Measurements from ENCODE around the gene LGALSL. TPM values are rescaled to one million over a fixed set of nuclear protein-coding genes. Genes with fewer than 3 reads are reported as not detected.

Gene LGALSL
- total and polyA plus RNA-seq, 5 donors from 2014 or later = 0.11 to 5.4 (median 0.28) TPM; not detected in 2

DNA sequence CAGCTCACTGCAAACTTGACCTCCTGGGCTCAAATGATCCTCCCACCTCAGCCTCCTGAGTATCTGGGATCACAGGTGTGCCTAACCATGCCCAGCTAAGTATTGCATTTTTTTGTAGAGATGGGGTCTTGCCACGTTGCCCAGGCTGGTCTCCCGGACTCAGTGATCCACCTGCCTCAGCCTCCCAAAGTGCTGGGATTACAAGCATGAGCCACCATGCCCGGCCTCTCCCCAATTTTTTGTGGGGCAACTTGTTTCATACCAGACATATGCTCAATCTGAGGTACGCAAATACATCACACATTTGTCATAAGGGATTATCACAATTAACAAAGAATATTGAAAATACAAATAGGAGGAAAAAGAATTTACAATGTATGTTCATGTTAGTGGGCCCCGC, 27.7 kb downstream of the LGALSL start:
- H3K4me1 Mint-ChIP-seq = peaks cover 0 to 2% (median 0%) of the 10 kb centered on the region in 4 donors
- DNase-seq (no peak), ATAC-seq (ENCODE audit: low read depth in 2 of 2) (no peak)
- Histone ChIP-seq H3K4me3 (ENCODE audit: low read depth, low read length) (no peak overlapping the region), H3K27ac (ENCODE audit: insufficient read depth, low read length, poor library complexity, severe bottlenecking) (no peak overlapping the region), H3K36me3 (ENCODE audit: control insufficient read depth, insufficient read depth, low read length) (no peaks in the 10 kb centered on the region), H3K27me3 (ENCODE audit: control insufficient read depth, insufficient read depth, low read length) (no peaks in the 10 kb centered on the region), H3K9me3 (ENCODE audit: control insufficient read depth in 2 of 2, low read length in 2 of 2) (no peaks in the 10 kb centered on the region), H3K4me1 (ENCODE audit: control insufficient read depth, insufficient read depth, low read length, poor library complexity, severe bottlenecking) (no peaks in the 10 kb centered on the region)
- no peaks in the 10 kb centered on the region for H3K9me3 Mint-ChIP-seq
- H3K27me3 Mint-ChIP-seq = peaks cover 13% of the 10 kb centered on the region
- H3K4me3 Mint-ChIP-seq = no peak overlapping the region
- no peak overlapping the region for H3K27ac Mint-ChIP-seq
- H3K36me3 Mint-ChIP-seq = no peaks in the 10 kb centered on the region

DNA sequence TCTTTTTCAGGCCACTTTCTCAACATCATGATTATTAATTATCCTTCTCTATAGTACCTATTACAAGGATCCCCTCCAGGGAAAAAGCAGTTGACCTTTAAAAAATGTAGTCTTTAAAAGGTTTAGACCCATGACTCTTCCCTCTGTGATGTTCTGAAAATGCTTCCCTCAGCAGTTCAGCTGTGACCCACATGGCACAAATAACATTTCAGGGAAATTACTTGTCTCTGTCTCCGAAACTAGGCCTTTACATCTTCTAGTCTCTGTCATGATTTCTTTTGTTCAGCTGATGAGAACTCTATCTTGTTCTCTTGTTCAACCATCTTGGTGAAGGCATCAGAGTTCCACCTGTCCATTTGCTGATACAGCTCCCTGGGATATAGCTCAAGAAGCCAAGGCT, 28.3 kb downstream of the LGALSL start:
- H3K36me3 ChIP-seq (ENCODE audit: control insufficient read depth, insufficient read depth, low read length) = no peaks in the 10 kb centered on the region
- H3K27me3 ChIP-seq (ENCODE audit: control insufficient read depth, insufficient read depth, low read length) = no peaks in the 10 kb centered on the region
- Mint-ChIP-seq H3K9me3 (no peaks in the 10 kb centered on the region), H3K27ac (no peak overlapping the region), H3K4me1 (peaks cover 0 to 2% (median 0%) of the 10 kb centered on the region in 4 donors), H3K4me3 (no peak overlapping the region), H3K27me3 (peaks cover 19% of the 10 kb centered on the region), H3K36me3 (no peaks in the 10 kb centered on the region)
- DNase-seq = no peak
- H3K4me3 ChIP-seq (ENCODE audit: low read depth, low read length) = no peak overlapping the region
- no peak for ATAC-seq (ENCODE audit: low read depth in 2 of 2)
- no peaks in the 10 kb centered on the region for H3K4me1 ChIP-seq (ENCODE audit: control insufficient read depth, insufficient read depth, low read length, poor library complexity, severe bottlenecking)
- no peaks in the 10 kb centered on the region for H3K9me3 ChIP-seq (ENCODE audit: control insufficient read depth in 2 of 2, low read length in 2 of 2)
- H3K27ac ChIP-seq (ENCODE audit: insufficient read depth, low read length, poor library complexity, severe bottlenecking) = no peak overlapping the region

DNA sequence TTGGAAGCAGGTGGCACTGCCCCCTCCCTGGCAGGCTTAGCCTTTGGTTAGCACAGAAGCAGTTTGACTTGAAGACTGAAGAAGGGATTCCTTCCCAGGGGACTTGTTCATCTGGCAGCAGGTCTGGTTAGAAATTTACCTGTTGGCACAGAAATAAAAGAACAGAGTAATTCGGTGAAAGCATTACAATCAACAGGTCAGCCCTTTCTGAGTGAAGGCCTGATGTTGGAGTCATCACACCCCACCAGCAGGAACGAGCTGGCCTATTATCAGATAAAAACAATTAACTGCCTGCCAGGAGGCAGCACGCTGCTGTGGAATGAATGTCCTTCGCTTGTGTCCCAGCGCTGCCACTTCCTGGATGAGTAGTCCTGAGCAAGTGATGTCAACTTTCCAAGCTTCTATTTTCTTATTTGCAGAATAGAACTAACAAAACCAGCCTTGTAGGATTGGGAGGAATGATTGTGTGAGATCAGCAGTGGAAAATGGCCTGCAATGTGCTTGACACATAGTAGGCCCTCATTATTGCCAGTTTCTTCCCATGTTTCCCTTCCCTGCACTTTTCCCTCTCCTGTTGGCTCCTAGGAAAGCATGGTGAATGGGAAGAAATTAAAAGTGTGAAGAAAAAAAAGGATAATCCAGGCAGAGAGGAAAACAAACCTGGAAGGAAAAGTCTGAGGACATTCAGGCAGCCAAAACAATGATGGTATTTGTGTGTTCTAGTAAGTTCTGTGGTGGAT, 29.0 kb downstream of the LGALSL start:
- Mint-ChIP-seq H3K9me3 (no peaks in the 10 kb centered on the region), H3K27ac (no peak overlapping the region), H3K4me1 (peaks cover 0 to 2% (median under 1%) of the 10 kb centered on the region in 4 donors), H3K36me3 (no peaks in the 10 kb centered on the region), H3K27me3 (peaks cover 22% of the 10 kb centered on the region), H3K4me3 (no peak overlapping the region)
- Histone ChIP-seq H3K9me3 (ENCODE audit: control insufficient read depth in 2 of 2, low read length in 2 of 2) (no peaks in the 10 kb centered on the region), H3K36me3 (ENCODE audit: control insufficient read depth, insufficient read depth, low read length) (no peaks in the 10 kb centered on the region), H3K27me3 (ENCODE audit: control insufficient read depth, insufficient read depth, low read length) (peaks cover 2% of the 10 kb centered on the region), H3K27ac (ENCODE audit: insufficient read depth, low read length, poor library complexity, severe bottlenecking) (no peak overlapping the region), H3K4me1 (ENCODE audit: control insufficient read depth, insufficient read depth, low read length, poor library complexity, severe bottlenecking) (no peaks in the 10 kb centered on the region), H3K4me3 (ENCODE audit: low read depth, low read length) (no peak overlapping the region)
- ATAC-seq (ENCODE audit: low read depth in 2 of 2) (no peak), DNase-seq (no peak)

DNA sequence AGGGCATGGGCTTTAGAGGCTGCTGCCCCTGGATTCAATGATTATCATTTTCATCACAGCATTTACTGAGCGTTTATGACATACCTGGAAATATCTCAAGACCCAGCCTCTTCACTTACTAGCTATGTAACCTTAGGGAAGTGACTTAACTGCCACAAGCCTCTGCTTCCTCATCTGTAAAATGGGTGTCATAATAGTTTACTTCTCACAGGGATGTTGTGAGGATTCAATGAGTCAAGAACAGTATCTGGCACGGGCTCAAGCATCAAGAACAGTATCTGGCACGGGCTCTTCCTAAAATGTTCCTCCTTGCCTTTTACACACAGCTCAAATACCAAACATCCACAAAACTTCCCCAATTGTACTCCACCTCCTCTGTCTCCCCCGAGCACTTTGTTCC, 31.4 kb downstream of the LGALSL start:
- Histone ChIP-seq H3K27me3 (ENCODE audit: control insufficient read depth, insufficient read depth, low read length) (peaks cover 2% of the 10 kb centered on the region), H3K36me3 (ENCODE audit: control insufficient read depth, insufficient read depth, low read length) (no peaks in the 10 kb centered on the region), H3K9me3 (ENCODE audit: control insufficient read depth in 2 of 2, low read length in 2 of 2) (no peaks in the 10 kb centered on the region), H3K4me1 (ENCODE audit: control insufficient read depth, insufficient read depth, low read length, poor library complexity, severe bottlenecking) (peaks cover 14% of the 10 kb centered on the region), H3K4me3 (ENCODE audit: low read depth, low read length) (no peak overlapping the region), H3K27ac (ENCODE audit: insufficient read depth, low read length, poor library complexity, severe bottlenecking) (no peak overlapping the region)
- Mint-ChIP-seq H3K9me3 (no peaks in the 10 kb centered on the region), H3K4me1 (peaks cover 0 to 14% (median 6%) of the 10 kb centered on the region in 4 donors), H3K27ac (no peak overlapping the region), H3K27me3 (peaks cover 22% of the 10 kb centered on the region), H3K36me3 (no peaks in the 10 kb centered on the region), H3K4me3 (no peak overlapping the region)
- no peak for ATAC-seq (ENCODE audit: low read depth in 2 of 2)
- no peak for DNase-seq

DNA sequence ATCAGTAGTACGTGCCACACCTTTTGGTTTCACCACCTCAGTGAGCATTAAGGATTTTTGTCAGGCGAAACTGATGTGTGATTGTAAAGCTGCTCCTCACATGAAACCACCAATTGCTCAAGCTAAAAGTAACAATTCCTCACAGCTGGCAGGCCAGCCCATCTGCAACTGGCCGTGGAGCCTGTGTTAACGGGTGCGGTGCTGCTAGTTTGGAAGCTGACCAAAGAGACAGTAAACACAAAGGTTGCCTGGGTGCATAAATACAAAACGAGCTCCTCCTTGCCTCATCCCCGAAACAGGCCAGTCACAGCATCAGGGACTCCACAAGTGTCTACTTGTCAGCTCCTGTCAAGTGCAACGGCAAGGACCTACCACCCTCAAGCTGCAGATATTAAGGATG, 32.0 kb downstream of the LGALSL start:
- peaks cover 0 to 14% (median 7%) of the 10 kb centered on the region in 4 donors for H3K4me1 Mint-ChIP-seq
- H3K36me3 Mint-ChIP-seq = no peaks in the 10 kb centered on the region
- Histone ChIP-seq H3K27ac (ENCODE audit: insufficient read depth, low read length, poor library complexity, severe bottlenecking) (no peak overlapping the region), H3K4me1 (ENCODE audit: control insufficient read depth, insufficient read depth, low read length, poor library complexity, severe bottlenecking) (peaks cover 14% of the 10 kb centered on the region), H3K4me3 (ENCODE audit: low read depth, low read length) (no peak overlapping the region), H3K36me3 (ENCODE audit: control insufficient read depth, insufficient read depth, low read length) (no peaks in the 10 kb centered on the region), H3K27me3 (ENCODE audit: control insufficient read depth, insufficient read depth, low read length) (peaks cover 2% of the 10 kb centered on the region), H3K9me3 (ENCODE audit: control insufficient read depth in 2 of 2, low read length in 2 of 2) (no peaks in the 10 kb centered on the region)
- ATAC-seq (ENCODE audit: low read depth in 2 of 2) = no peak
- peaks cover 21% of the 10 kb centered on the region for H3K27me3 Mint-ChIP-seq
- no peaks in the 10 kb centered on the region for H3K9me3 Mint-ChIP-seq
- no peak overlapping the region for H3K4me3 Mint-ChIP-seq
- H3K27ac Mint-ChIP-seq = no peak overlapping the region
- no peak for DNase-seq

DNA sequence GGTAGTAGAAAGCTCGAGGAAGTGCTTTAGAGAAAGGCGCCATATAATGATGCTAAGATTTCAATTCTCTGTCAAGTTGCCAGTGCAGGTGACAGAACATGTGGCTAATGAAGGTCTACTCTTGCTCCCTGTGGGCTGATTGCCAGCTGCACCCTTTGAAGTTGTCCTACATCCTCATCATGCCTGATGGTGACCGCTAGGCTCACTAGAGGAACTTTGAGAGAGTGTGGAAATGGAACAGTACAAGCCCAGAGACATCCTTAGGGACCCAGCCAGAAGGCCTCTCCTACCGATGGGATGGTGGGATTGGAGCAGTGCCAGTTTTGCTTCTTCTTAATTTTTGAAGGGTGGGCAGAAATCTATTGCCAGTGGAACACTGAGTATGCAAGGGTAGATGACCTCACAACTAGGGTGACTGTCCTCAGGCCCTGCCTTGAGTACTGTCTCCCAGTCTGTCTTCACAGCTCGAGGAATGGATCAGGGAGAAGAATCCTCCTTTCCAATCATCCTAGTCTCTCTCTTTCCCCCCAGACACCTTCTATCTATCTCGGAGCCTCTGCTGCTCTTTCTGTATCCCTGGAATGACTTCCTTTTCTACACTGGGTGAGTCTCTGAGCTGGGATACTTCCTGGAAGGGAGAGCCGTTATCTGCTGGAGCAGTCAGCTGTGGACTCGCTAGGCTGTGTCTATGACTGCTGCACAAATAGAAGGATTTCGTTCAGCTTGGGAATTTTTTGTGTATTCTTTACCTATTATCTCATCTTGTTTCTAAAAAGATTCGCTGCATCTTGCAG, 33.5 kb downstream of the LGALSL start:
- Mint-ChIP-seq H3K9me3 (no peaks in the 10 kb centered on the region), H3K4me1 (peaks cover 0 to 14% (median 7%) of the 10 kb centered on the region in 4 donors), H3K27me3 (peaks cover 18% of the 10 kb centered on the region), H3K4me3 (no peak overlapping the region), H3K27ac (no peak overlapping the region), H3K36me3 (no peaks in the 10 kb centered on the region)
- Histone ChIP-seq H3K4me1 (ENCODE audit: control insufficient read depth, insufficient read depth, low read length, poor library complexity, severe bottlenecking) (peaks cover 14% of the 10 kb centered on the region), H3K27ac (ENCODE audit: insufficient read depth, low read length, poor library complexity, severe bottlenecking) (no peak overlapping the region), H3K27me3 (ENCODE audit: control insufficient read depth, insufficient read depth, low read length) (peaks cover 2% of the 10 kb centered on the region), H3K4me3 (ENCODE audit: low read depth, low read length) (no peak overlapping the region), H3K36me3 (ENCODE audit: control insufficient read depth, insufficient read depth, low read length) (no peaks in the 10 kb centered on the region), H3K9me3 (ENCODE audit: control insufficient read depth in 2 of 2, low read length in 2 of 2) (no peaks in the 10 kb centered on the region)
- no peak for ATAC-seq (ENCODE audit: low read depth in 2 of 2)
- no peak for DNase-seq

DNA sequence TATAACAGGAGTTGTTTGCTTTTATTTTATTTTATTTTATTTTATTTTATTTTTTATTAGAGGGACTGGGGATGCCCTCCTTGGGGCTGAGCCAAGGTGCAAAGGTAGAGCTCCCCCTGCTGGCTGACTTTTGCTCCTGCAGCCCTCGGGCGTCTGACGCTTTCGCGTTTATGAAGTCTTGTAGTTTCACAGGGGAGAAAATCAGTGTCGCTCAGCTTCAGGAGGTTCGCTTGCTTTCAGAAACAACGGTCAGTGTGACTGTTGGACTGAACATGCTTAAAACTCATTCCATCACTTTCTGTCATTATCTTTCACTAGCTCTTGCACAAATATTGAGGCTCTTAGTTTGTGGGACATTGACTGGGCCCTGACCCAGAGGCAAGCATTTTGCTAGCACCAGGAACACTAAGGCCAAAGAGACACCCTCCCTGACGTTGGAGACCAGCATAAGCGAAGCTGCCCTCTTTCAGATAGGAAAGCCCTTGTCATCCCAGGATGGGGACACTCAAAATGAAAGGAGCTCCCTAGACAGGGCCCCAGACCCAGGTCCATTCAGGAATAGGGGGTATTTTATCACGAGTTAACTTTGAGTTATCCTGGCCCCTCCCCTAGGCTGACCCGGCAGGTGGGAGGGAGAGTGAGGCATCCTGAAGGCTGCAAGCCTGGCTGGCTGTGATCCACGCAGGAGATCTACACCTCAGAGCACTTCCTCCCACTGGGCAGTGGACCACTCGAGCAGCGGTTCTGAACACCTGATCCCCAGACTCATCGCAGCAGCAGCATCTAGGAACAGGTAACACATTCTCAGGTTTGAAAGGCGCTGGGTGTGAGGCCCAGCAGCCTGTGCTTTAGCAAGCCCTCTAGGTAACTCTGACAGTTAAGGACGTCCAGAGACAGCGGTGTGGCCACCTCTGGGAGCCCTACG, 34.4 kb downstream of the LGALSL start:
- H3K4me3 ChIP-seq (ENCODE audit: low read depth, low read length) = no peak overlapping the region
- Mint-ChIP-seq H3K4me1 (peaks cover 0 to 14% (median 7%) of the 10 kb centered on the region in 4 donors), H3K4me3 (no peak overlapping the region), H3K9me3 (no peaks in the 10 kb centered on the region), H3K27ac (peak overlapping the region in 1 of 3 donors; percentile 29), H3K36me3 (no peaks in the 10 kb centered on the region), H3K27me3 (peaks cover 23% of the 10 kb centered on the region)
- H3K27me3 ChIP-seq (ENCODE audit: control insufficient read depth, insufficient read depth, low read length) = peaks cover 2% of the 10 kb centered on the region
- H3K27ac ChIP-seq (ENCODE audit: insufficient read depth, low read length, poor library complexity, severe bottlenecking) = no peak overlapping the region
- peak; percentile 56 to 83 (median 71) for DNase-seq
- no peaks in the 10 kb centered on the region for H3K36me3 ChIP-seq (ENCODE audit: control insufficient read depth, insufficient read depth, low read length)
- peak; percentile 78 to 81 for ATAC-seq (ENCODE audit: low read depth in 2 of 2)
- H3K9me3 ChIP-seq (ENCODE audit: control insufficient read depth in 2 of 2, low read length in 2 of 2) = no peaks in the 10 kb centered on the region
- peaks cover 14% of the 10 kb centered on the region for H3K4me1 ChIP-seq (ENCODE audit: control insufficient read depth, insufficient read depth, low read length, poor library complexity, severe bottlenecking)
